PC-9 (cell line): ENCODE results near the gene OGG1. TPM values are rescaled to one million over a fixed set of nuclear protein-coding genes. Genes with fewer than 3 reads are reported as not detected.

ENCODE experiments used
- BruUV-seq: library from RNA; stranded (reverse); fragments of 400-500 nt; replicated peaks from 2 replicates; lab custom pipeline; 2021; lab: Mats Ljungman, UMichigan
- CTCF ChIA-PET: fragments of 300-600 bp; sonication (Branson Sonifier 250); formaldehyde crosslinking; loops from one replicate; lab custom pipeline; 2022; ENCODE audit warnings: antibody characterized with exemption; lab: Charles Lee
- POLR2A ChIA-PET: fragments of 300-600 bp; sonication (Branson Sonifier 250); formaldehyde crosslinking; loops from one replicate; lab custom pipeline; 2022; ENCODE audit warnings: antibody characterized with exemption; ENCODE audit not compliant: unreplicated experiment; lab: Charles Lee
- DNase-seq, 2 experiments: peaks; one replicate each; pipeline versions ENCODE4 v3.0.0 to v3.0.0-alpha.2; 2015 to 2022; ENCODE audit warnings: mixed read lengths in 1 of 2
- H2AFZ ChIP-seq: fragments of 200-600 bp; sonication (generic); 2 replicates; pipeline ENCODE4 v1.8.1; 2017; ENCODE audit warnings: antibody characterized with exemption
- H3F3A ChIP-seq: fragments of 200-600 bp; sonication (generic); 2 replicates; pipeline ENCODE4 v1.8.1; 2017; ENCODE audit warnings: antibody characterized with exemption, mild to moderate bottlenecking, low read depth; ENCODE audit not compliant: insufficient read depth
- H3K27ac ChIP-seq: fragments of 200-600 bp; sonication (generic); 2 replicates; pipeline ENCODE4 v1.6.1; 2016; ENCODE audit warnings: mixed run types
- H3K27me3 ChIP-seq: fragments of 200-600 bp; sonication (generic); 2 replicates; pipeline ENCODE4 v1.6.1; 2016; ENCODE audit warnings: low read depth, mixed run types; ENCODE audit not compliant: insufficient read depth
- H3K36me3 ChIP-seq: fragments of 200-600 bp; sonication (generic); 2 replicates; pipeline ENCODE4 v1.6.1; 2016; ENCODE audit warnings: low read depth, mixed run types
- H3K4me1 ChIP-seq: fragments of 200-600 bp; sonication (generic); replicated peaks from 2 replicates; pipeline ENCODE4 v1.6.1; 2016; ENCODE audit warnings: mixed run types; ENCODE audit not compliant: insufficient read depth
- H3K4me2 ChIP-seq: fragments of 200-600 bp; sonication (generic); 2 replicates; pipeline ENCODE4 v1.6.1; 2017; ENCODE audit warnings: mixed run types
- H3K4me3 ChIP-seq: fragments of 200-600 bp; sonication (generic); 2 replicates; pipeline ENCODE4 v1.6.1; 2016; ENCODE audit warnings: mixed run types
- H3K79me2 ChIP-seq: fragments of 200-600 bp; sonication (generic); 2 replicates; pipeline ENCODE4 v1.6.1; 2017; ENCODE audit warnings: low read depth, mixed run types
- H3K9me2 ChIP-seq: fragments of 200-600 bp; sonication (generic); 2 replicates; pipeline ENCODE4 v1.8.1; 2017; ENCODE audit warnings: mild to moderate bottlenecking; ENCODE audit not compliant: insufficient read depth
- H3K9me3 ChIP-seq: fragments of 200-600 bp; sonication (generic); 2 replicates; pipeline ENCODE4 v1.8.1; 2016; ENCODE audit warnings: low read depth; ENCODE audit not compliant: insufficient read depth
- H4K20me1 ChIP-seq: fragments of 200-600 bp; sonication (generic); 2 replicates; pipeline ENCODE4 v1.8.1; 2017; ENCODE audit not compliant: insufficient read depth
- CTCF ChIP-seq: fragments of 200-600 bp; sonication (generic); conservative IDR thresholded peaks from 2 replicates; pipeline ENCODE4 v1.6.1; 2017; ENCODE audit warnings: mixed run types, antibody characterized with exemption, mild to moderate bottlenecking, moderate library complexity
- EZH2 ChIP-seq: fragments of 200-600 bp; sonication (generic); IDR thresholded peaks from 2 replicates; pipeline ENCODE4 v1.8.0; 2017; ENCODE audit warnings: antibody characterized with exemption, low read depth
- intact Hi-C: fragments of 100-400 bp; cut with micrococcal nuclease; formaldehyde crosslinking; loops from one replicate; pipeline ENCODE4 v1.10.0; 2022; ENCODE audit not compliant: unreplicated experiment
- total RNA-seq: library from RNA; stranded (reverse); gene quantifications from 2 replicates; pipeline ENCODE4 v1.2.3, GENCODE V29; 2021

The OGG1 gene
- total RNA-seq, 1 experiment from 2014 or later: 22.1 TPM

- intact Hi-C loops: no loop called here
- H3K9me2 ChIP-seq: no peaks in the 10 kb centered on the region
- no peaks in the 10 kb centered on the region for H3K4me1 ChIP-seq
- TF ChIP-seq CTCF (no peak), EZH2 (no peak)
- H4K20me1 ChIP-seq: no peaks in the 10 kb centered on the region
- peaks cover 10% of the 10 kb centered on the region; the same call in 1 of the 2 replicates for H3F3A ChIP-seq
- BruUV-seq: no TSS peak
- no peaks in the 10 kb centered on the region for H3K79me2 ChIP-seq
- H3K4me2 ChIP-seq: no peak overlapping the region
- no peak overlapping the region for H3K27ac ChIP-seq
- ChIA-PET CTCF (no interaction called here), POLR2A (no interaction called here)
- DNase-seq: no peak
- peaks cover 7% of the 10 kb centered on the region; the same call in 1 of the 2 replicates for H3K27me3 ChIP-seq
- no peak overlapping the region for H3K4me3 ChIP-seq
- H3K36me3 ChIP-seq: no peaks in the 10 kb centered on the region
- H2AFZ ChIP-seq: no peak overlapping the region
- no peaks in the 10 kb centered on the region for H3K9me3 ChIP-seq
Measured at GRCh38 chr3:9767418-9767817, 17.7 kb downstream of the OGG1 start.

- H3K36me3 ChIP-seq: no peaks in the 10 kb centered on the region
- no TSS peak for BruUV-seq
- peaks cover 7% of the 10 kb centered on the region; the same call in 1 of the 2 replicates for H3K27me3 ChIP-seq
- POLR2A ChIA-PET: no interaction called here
- no peak overlapping the region for H3K27ac ChIP-seq
- intact Hi-C loops: no loop called here
- no peak overlapping the region for H3K4me3 ChIP-seq
- H3K9me2 ChIP-seq: no peaks in the 10 kb centered on the region
- H3K79me2 ChIP-seq: no peaks in the 10 kb centered on the region
- no peaks in the 10 kb centered on the region for H3K9me3 ChIP-seq
- TF ChIP-seq CTCF: no peak
- TF ChIP-seq EZH2: no peak
- CTCF ChIA-PET: interaction anchor here (0.5 kb wide), 1 partner anchor 270 kb away, joined by 27 read pairs; no protein-coding TSS in a partner anchor
- no peaks in the 10 kb centered on the region for H3K4me1 ChIP-seq
- peaks cover 14% of the 10 kb centered on the region; the same call in 1 of the 2 replicates for H3F3A ChIP-seq
- H3K4me2 ChIP-seq: no peak overlapping the region
- H2AFZ ChIP-seq: no peak overlapping the region
- H4K20me1 ChIP-seq: no peaks in the 10 kb centered on the region
- no peak for DNase-seq
Measured at GRCh38 chr3:9768141-9768775, 18.5 kb downstream of the OGG1 start.

GRCh38 chr3:9769012-9769411 lies 19.3 kb downstream of the OGG1 start:
- no TSS peak for BruUV-seq
- intact Hi-C loops: no loop called here
- peak overlapping the region; percentile 49; the same call in 1 of the 2 replicates for H3K4me3 ChIP-seq

More at GRCh38 chr3:9769012-9769411, 19.3 kb downstream of the OGG1 start:
- DNase-seq: no peak
- Histone ChIP-seq H3K4me2 (peak overlapping the region; percentile 71; the same call in 1 of the 2 replicates), H3K27me3 (peaks cover 7% of the 10 kb centered on the region; the same call in 1 of the 2 replicates), H3K9me3 (no peaks in the 10 kb centered on the region), H2AFZ (no peak overlapping the region), H3K27ac (no peak overlapping the region), H3K79me2 (no peaks in the 10 kb centered on the region), H3F3A (peaks cover 14% of the 10 kb centered on the region; the same call in 1 of the 2 replicates), H3K9me2 (no peaks in the 10 kb centered on the region), H3K36me3 (no peaks in the 10 kb centered on the region), H3K4me1 (no peaks in the 10 kb centered on the region), H4K20me1 (no peaks in the 10 kb centered on the region)
- ChIA-PET POLR2A (no interaction called here), CTCF (no interaction called here)
- no peak for TF ChIP-seq CTCF
- TF ChIP-seq EZH2: no peak
